ENCODE measurements around the gene LAMA3. TPM values are rescaled to one million over a fixed set of nuclear protein-coding genes. Genes with fewer than 3 reads are reported as not detected.

LAMA3 gene
- total and polyA plus RNA-seq, 2 donors from 2014 or later: 4.4 to 66.0 TPM

- Histone ChIP-seq H3K4me3 (ENCODE audit: low read length in 3 of 3) (no peak overlapping the region), H3K27me3 (ENCODE audit: control insufficient read depth, insufficient read depth, low read length) (no peaks in the 10 kb centered on the region), H3K9me3 (ENCODE audit: control insufficient read depth in 2 of 3, insufficient read depth in 1 of 3, low read length in 3 of 3) (no peaks in the 10 kb centered on the region), H3K36me3 (ENCODE audit: control insufficient read depth in 2 of 3, insufficient read depth in 3 of 3, low read length in 3 of 3) (no peaks in the 10 kb centered on the region), H3K27ac (ENCODE audit: low read depth in 2 of 2, low read length in 2 of 2) (no peak overlapping the region), H3K9ac (ENCODE audit: low read length in 3 of 3) (no peak overlapping the region), H3K4me1 (ENCODE audit: control insufficient read depth in 2 of 3, insufficient read depth in 2 of 3, low read depth in 1 of 3, low read length in 3 of 3) (no peaks in the 10 kb centered on the region)
- DNase-seq (no peak), FAIRE-seq (no peak)
- intact Hi-C loops (cut with DNase I): no loop called here
- TF ChIP-seq CTCF (IDR thresholded peaks at IDR 0.05; ENCODE audit: borderline replicate concordance, extremely low read depth, insufficient read depth): no peak
Observed at GRCh38 chr18:23793051-23793450, 103.8 kb downstream of the LAMA3 start.

GRCh38 chr18:23793985-23794867, 105.0 kb downstream of the LAMA3 start:
- H3K27ac ChIP-seq (ENCODE audit: low read depth in 2 of 2, low read length in 2 of 2): no peak overlapping the region
- DNase-seq (no peak), FAIRE-seq (no peak)
- H3K9me3 ChIP-seq (ENCODE audit: control insufficient read depth in 2 of 3, insufficient read depth in 1 of 3, low read length in 3 of 3): no peaks in the 10 kb centered on the region
- H3K4me1 ChIP-seq (ENCODE audit: control insufficient read depth in 2 of 3, insufficient read depth in 2 of 3, low read depth in 1 of 3, low read length in 3 of 3): no peaks in the 10 kb centered on the region
- no peaks in the 10 kb centered on the region for H3K27me3 ChIP-seq (ENCODE audit: control insufficient read depth, insufficient read depth, low read length)
- intact Hi-C loops (cut with DNase I): no loop called here
- H3K36me3 ChIP-seq (ENCODE audit: control insufficient read depth in 2 of 3, insufficient read depth in 3 of 3, low read length in 3 of 3): no peaks in the 10 kb centered on the region
- TF ChIP-seq CTCF (IDR thresholded peaks at IDR 0.05; ENCODE audit: borderline replicate concordance, extremely low read depth, insufficient read depth): no peak
- no peak overlapping the region for H3K4me3 ChIP-seq (ENCODE audit: low read length in 3 of 3)
- H3K9ac ChIP-seq (ENCODE audit: low read length in 3 of 3): no peak overlapping the region

GRCh38 chr18:23798249-23798648, 109.0 kb downstream of the LAMA3 start:
- no peaks in the 10 kb centered on the region for H3K36me3 ChIP-seq (ENCODE audit: control insufficient read depth in 2 of 3, insufficient read depth in 3 of 3, low read length in 3 of 3)
- no peak for TF ChIP-seq CTCF (IDR thresholded peaks at IDR 0.05; ENCODE audit: borderline replicate concordance, extremely low read depth, insufficient read depth)
- H3K9ac ChIP-seq (ENCODE audit: low read length in 3 of 3): no peak overlapping the region
- intact Hi-C loops (cut with DNase I): no loop called here
- H3K27me3 ChIP-seq (ENCODE audit: control insufficient read depth, insufficient read depth, low read length): no peaks in the 10 kb centered on the region
- no peaks in the 10 kb centered on the region for H3K9me3 ChIP-seq (ENCODE audit: control insufficient read depth in 2 of 3, insufficient read depth in 1 of 3, low read length in 3 of 3)
- no peak for FAIRE-seq
- no peak overlapping the region for H3K27ac ChIP-seq (ENCODE audit: low read depth in 2 of 2, low read length in 2 of 2)
- no peak overlapping the region for H3K4me3 ChIP-seq (ENCODE audit: low read length in 3 of 3)
- no peaks in the 10 kb centered on the region for H3K4me1 ChIP-seq (ENCODE audit: control insufficient read depth in 2 of 3, insufficient read depth in 2 of 3, low read depth in 1 of 3, low read length in 3 of 3)
- no peak for DNase-seq
